Measurements from ENCODE around the gene HOXD9. TPM values are rescaled to one million over a fixed set of nuclear protein-coding genes. Genes with fewer than 3 reads are reported as not detected.

The HOXD9 gene
- total and polyA plus RNA-seq, 2 of the 8 experiments (the other 6 are each of a cell fraction or from before 2014, with no cell fraction given): not detected

GRCh38 chr2:176081376-176081836 is 41.1 kb upstream of the HOXD9 start (continued):
- TF ChIP-seq, protein P1, sequence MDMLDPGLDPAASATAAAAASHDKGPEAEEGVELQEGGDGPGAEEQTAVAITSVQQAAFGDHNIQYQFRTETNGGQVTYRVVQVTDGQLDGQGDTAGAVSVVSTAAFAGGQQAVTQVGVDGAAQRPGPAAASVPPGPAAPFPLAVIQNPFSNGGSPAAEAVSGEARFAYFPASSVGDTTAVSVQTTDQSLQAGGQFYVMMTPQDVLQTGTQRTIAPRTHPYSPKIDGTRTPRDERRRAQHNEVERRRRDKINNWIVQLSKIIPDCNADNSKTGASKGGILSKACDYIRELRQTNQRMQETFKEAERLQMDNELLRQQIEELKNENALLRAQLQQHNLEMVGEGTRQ (IDR thresholded peaks at IDR 0.05; ENCODE audit: low read length): no peak
- TF ChIP-seq SP4 (IDR thresholded peaks at IDR 0.05; ENCODE audit: low read length) (no peak), GTF2F1 (IDR thresholded peaks at IDR 0.05; ENCODE audit: borderline replicate concordance, low read depth, low read length) (no peak), RBBP5 (IDR thresholded peaks at IDR 0.05; ENCODE audit: borderline replicate concordance, low read depth, low read length) (no peak), BCL11A (IDR thresholded peaks at IDR 0.05; ENCODE audit: low read depth in 2 of 2, low read length in 2 of 2) (no peak), EGR1 (IDR thresholded peaks at IDR 0.05; ENCODE audit: borderline replicate concordance, low read depth, low read length) (no peak), NRF1 (IDR thresholded peaks at IDR 0.05; ENCODE audit: low read depth, low read length) (no peak), EZH2 (IDR thresholded peaks at IDR 0.05; ENCODE audit: low read depth, low read length, severe bottlenecking) (no peak), CREB1 (IDR thresholded peaks at IDR 0.05) (no peak)
